Activated naive CD8-positive, alpha-beta T cell treated with anti-CD3 and anti-CD28 coated beads for 36 hours (primary cell): ENCODE data around the gene DGCR8. TPM values are rescaled to one million over a fixed set of nuclear protein-coding genes. Genes with fewer than 3 reads are reported as not detected.

Experiments
- DNase-seq: peaks from one replicate; pipeline ENCODE4 v3.0.0; 2021
- H3K27ac Mint-ChIP-seq: one replicate; pipeline ENCODE4 v1.8.0; 2022; ENCODE audit warnings: mild to moderate bottlenecking, moderate library complexity, mixed read lengths
- H3K27me3 Mint-ChIP-seq: one replicate; pipeline ENCODE4 v1.8.0; 2022; ENCODE audit warnings: mild to moderate bottlenecking, mixed read lengths
- H3K36me3 Mint-ChIP-seq: one replicate; pipeline ENCODE4 v1.8.0; 2021; ENCODE audit warnings: mild to moderate bottlenecking, mixed read lengths
- H3K4me1 Mint-ChIP-seq: one replicate; pipeline ENCODE4 v1.8.0; 2021; ENCODE audit warnings: mixed read lengths
- H3K4me3 Mint-ChIP-seq: one replicate; pipeline ENCODE4 v1.8.0; 2022; ENCODE audit warnings: mild to moderate bottlenecking, moderate library complexity, mixed read lengths
- H3K9me3 Mint-ChIP-seq: one replicate; pipeline ENCODE4 v1.8.0; 2022; ENCODE audit warnings: mixed read lengths
- total RNA-seq, 2 experiments: library from RNA; stranded (reverse); gene quantifications; one replicate each; pipeline ENCODE4 v1.2.3, GENCODE V29; 2021

The DGCR8 gene
- total RNA-seq, 2 experiments from 2014 or later, result 42.6 to 47.0 TPM

DNA sequence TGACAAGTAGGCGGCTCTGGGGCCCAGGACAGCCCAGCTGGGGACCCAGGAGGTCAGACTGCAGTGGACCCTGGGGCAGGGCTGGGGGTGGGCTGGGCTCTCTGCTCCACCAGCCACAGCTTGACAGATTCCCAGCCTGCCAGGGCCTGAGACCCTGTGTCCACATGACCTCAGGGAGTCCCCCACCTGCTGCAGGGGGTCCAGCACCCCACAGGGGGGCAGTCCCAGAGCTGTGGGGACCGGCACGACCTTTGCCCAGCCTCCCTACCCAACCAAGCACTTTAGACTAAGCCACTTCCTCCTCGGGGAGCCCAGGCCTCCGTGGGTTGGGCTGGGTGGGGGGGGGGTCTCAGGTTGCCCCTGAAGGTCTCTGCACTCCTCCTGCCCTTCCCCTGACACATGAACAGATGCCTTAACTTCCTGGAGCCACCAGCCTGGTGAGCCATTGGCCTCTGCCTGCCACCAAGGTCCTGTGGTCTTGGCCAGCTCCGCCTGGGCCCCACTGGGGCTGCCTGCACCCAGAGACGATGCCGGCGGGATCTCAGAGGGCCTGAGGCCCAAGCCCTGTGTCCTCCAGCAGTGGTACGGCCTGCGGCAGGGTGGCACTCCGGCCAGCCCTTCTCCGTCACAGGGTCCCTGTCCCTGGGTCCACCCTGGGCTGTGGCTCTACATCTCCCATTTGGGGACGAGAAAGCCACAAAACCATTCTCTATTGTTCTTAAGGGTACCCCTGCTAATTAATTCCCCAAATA is 67.4 kb downstream of the DGCR8 start:
- H3K27me3 Mint-ChIP-seq, result no peaks in the 10 kb centered on the region
- H3K9me3 Mint-ChIP-seq, result no peaks in the 10 kb centered on the region
- H3K4me1 Mint-ChIP-seq, result peaks cover 4% of the 10 kb centered on the region
- no peak for DNase-seq
- H3K36me3 Mint-ChIP-seq, result no peaks in the 10 kb centered on the region
- no peak overlapping the region for H3K4me3 Mint-ChIP-seq
- no peak overlapping the region for H3K27ac Mint-ChIP-seq

DNA sequence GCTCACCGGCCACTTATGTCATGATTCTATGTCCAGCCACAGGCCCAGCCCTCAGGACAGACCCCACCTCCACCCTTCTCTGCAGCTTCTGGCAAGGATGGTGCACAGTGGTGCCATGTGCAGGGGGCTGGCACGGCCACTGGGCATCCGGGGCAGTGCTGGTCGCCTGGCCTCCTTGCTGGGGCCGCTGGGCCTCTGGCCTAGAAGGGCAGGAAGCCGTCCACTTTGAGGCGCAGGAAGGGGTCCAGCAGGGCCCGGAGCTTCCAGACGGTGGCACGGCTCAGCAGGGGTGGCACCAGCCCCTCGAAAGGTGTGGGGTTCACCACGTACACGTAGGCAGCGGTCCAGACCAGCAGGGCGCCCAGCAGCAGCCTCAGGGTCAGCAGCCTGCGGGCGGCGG is 68.4 kb downstream of the DGCR8 start:
- no peaks in the 10 kb centered on the region for H3K27me3 Mint-ChIP-seq
- H3K4me1 Mint-ChIP-seq, result peaks cover 4% of the 10 kb centered on the region
- no peak overlapping the region for H3K27ac Mint-ChIP-seq
- no peaks in the 10 kb centered on the region for H3K9me3 Mint-ChIP-seq
- no peaks in the 10 kb centered on the region for H3K36me3 Mint-ChIP-seq
- no peak overlapping the region for H3K4me3 Mint-ChIP-seq
- no peak for DNase-seq

DNA sequence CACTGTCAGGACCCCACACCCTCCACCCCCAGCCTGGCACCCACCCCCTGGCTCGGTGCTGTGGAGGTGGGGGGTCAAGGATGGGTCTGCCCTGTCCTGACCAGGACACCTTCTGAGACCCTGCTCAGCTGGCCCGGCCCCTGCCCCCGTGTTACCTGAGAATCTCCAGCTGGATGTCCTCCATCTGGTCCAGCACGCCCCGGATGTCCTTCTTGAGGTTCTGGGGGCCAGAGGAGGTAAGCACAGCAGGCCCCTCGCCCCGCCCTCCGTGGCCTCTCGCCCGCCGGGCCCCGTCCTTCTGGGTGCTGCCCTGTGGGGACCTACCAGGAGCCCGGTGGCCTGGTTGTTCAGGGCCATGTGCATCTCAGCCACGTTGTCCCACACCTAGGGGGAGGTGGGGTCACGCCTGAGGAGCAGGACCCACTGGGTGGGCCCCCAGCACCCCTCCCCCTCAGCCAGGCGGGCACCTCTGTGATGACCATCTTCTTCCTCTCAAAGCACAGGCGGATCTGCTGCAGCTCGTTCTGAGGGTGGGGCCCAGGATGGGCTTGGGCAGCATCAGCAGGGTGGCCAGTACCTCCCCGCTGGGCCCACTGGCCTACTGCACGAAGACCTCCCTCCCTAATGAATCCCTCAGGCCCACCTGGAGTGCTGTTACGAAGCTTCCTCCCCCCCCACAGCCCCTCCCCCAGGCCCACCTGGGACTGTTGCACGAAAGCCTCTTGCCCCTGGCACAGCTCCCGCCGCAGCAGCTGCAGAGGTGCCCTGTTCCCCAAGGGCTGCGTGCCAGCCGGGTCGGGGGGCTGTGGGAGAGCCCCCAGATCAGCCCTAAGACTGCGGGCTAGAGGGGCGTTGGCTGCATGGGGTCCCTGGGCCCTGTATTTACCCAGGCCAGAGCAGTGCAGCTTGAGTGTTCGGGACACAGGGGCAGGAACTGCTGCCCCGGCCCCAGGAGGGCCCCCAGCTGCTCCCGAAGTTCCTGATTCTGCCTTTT is 69.5 kb downstream of the DGCR8 start:
- Mint-ChIP-seq H3K4me3 (no peak overlapping the region), H3K36me3 (no peaks in the 10 kb centered on the region), H3K9me3 (no peaks in the 10 kb centered on the region), H3K27ac (no peak overlapping the region), H3K4me1 (peaks cover 4% of the 10 kb centered on the region), H3K27me3 (no peaks in the 10 kb centered on the region)
- DNase-seq, result no peak

DNA sequence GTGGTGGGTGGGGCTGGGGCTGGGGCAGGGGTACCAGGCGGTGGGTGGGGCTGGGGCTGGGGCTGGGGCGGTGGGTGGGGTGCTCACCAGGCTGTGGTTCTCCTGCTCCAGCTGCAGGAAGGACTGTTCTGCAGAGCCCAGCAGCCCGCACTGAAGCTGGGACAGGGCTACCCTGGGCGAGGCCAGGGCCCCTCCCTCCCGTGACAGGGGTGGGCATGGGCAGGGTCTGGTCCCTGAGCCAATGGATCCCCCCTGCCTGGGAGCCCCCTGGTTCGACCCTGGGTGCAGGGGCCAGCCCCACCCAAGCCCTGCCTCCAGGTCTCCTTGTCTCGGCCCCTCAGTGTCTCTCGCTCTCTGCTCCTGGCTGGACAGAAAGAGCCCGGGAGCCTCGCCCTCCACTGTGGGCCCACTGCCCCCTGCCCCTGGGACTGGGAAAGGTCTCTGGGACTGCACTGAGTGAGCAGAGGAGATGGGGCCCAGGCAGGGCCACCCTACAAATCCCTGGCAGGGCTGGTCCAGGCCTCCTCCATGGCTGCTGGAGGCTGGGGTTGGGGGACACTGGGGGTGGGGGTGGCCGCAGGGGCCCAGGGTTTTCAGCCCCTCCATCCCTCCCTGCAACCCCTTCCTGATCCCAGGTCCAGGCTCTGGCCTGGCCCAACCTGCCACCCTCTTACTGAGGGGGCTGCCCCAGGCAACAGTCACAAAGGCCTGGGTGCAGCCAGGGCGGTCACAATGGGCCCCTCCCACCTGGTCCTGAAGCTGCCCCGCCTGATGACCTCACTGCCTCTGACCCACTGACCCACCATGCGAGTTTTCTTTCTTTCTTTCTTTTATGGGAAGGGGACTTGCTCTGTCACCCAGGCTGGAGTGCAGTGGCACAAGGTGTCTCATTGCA is 70.6 kb downstream of the DGCR8 start, which contains the start of gene CCDC188:
Gene CCDC188 (minus strand): TSS at position 675 of the 895 bp plus-strand sequence. CDS start 69 bp downstream, at position 606.
- H3K27me3 Mint-ChIP-seq, result no peaks in the 10 kb centered on the region
- H3K4me1 Mint-ChIP-seq, result peaks cover 4% of the 10 kb centered on the region
- H3K27ac Mint-ChIP-seq, result no peak within 1 kb of the TSS
- no peak within 1 kb of the TSS for H3K4me3 Mint-ChIP-seq
- no peaks in the 10 kb centered on the region for H3K36me3 Mint-ChIP-seq
- no peaks in the 10 kb centered on the region for H3K9me3 Mint-ChIP-seq
- no peak for DNase-seq

DNA sequence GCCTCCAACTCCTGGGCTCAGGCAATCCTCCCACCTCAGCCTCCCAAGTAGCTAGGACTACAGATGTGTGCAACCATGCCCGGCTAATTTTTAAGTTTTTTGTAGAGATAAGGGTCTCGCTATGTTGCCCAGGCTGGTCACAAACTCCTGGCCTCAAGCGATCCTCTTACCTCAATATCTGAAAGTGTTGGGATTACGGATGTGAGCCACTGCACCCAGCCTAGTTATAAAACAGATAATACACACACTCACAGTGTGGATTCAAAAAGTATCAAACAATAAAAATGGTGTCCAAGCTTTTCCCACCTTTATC is 71.2 kb downstream of the DGCR8 start:
- peaks cover 4% of the 10 kb centered on the region for H3K4me1 Mint-ChIP-seq
- H3K4me3 Mint-ChIP-seq, result no peak overlapping the region
- no peaks in the 10 kb centered on the region for H3K9me3 Mint-ChIP-seq
- no peak overlapping the region for H3K27ac Mint-ChIP-seq
- no peak for DNase-seq
- no peaks in the 10 kb centered on the region for H3K36me3 Mint-ChIP-seq
- no peaks in the 10 kb centered on the region for H3K27me3 Mint-ChIP-seq

DNA sequence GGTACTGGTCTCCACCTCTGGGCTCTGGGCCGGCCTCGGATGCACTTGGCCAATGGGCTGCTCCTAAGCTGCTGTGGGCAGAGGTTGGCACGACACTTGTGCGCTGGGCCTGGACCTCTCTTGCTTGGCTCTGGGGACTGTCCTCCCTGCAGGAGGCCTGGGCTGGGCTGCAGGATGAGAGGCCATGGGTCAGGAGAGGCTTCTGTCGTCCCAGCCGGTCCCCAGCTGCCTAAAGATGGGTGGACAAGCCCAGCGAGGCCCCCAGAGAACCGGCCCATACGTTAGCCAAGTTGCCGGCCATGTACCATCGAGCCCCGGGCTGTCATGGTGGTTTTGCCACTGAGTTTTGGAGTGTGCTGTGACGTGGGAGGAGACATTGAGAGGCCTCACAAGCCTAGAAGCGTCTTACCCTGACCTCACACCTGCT is 72.4 kb downstream of the DGCR8 start:
- peaks cover 2% of the 10 kb centered on the region for H3K4me1 Mint-ChIP-seq
- H3K36me3 Mint-ChIP-seq, result no peaks in the 10 kb centered on the region
- H3K27me3 Mint-ChIP-seq, result no peaks in the 10 kb centered on the region
- DNase-seq, result no peak
- no peaks in the 10 kb centered on the region for H3K9me3 Mint-ChIP-seq
- no peak overlapping the region for H3K4me3 Mint-ChIP-seq
- H3K27ac Mint-ChIP-seq, result no peak overlapping the region

DNA sequence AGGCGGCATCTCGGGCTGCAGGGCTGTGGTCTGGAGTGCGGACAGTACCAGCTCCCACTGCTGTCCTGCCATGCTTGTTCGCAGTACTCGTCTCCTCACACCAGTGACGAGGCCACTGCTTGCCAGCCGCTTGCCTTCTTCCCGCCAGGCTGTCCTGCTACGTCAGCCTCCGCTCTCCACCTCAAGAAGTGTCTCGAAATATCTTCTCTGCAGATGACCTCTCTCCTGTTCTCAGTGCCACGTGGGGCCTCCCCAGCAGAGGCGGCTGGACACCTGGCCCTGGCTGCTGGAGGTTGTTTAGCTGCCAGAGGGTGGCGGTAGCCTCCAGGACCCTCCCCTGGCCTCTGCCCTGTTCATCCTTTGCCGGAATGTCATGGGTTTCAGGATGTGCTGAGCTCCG is 73.9 kb downstream of the DGCR8 start:
- H3K27me3 Mint-ChIP-seq, result no peaks in the 10 kb centered on the region
- H3K27ac Mint-ChIP-seq, result no peak overlapping the region
- no peak overlapping the region for H3K4me3 Mint-ChIP-seq
- no peak for DNase-seq
- H3K9me3 Mint-ChIP-seq, result no peaks in the 10 kb centered on the region
- H3K36me3 Mint-ChIP-seq, result no peaks in the 10 kb centered on the region
- peaks cover 2% of the 10 kb centered on the region for H3K4me1 Mint-ChIP-seq

DNA sequence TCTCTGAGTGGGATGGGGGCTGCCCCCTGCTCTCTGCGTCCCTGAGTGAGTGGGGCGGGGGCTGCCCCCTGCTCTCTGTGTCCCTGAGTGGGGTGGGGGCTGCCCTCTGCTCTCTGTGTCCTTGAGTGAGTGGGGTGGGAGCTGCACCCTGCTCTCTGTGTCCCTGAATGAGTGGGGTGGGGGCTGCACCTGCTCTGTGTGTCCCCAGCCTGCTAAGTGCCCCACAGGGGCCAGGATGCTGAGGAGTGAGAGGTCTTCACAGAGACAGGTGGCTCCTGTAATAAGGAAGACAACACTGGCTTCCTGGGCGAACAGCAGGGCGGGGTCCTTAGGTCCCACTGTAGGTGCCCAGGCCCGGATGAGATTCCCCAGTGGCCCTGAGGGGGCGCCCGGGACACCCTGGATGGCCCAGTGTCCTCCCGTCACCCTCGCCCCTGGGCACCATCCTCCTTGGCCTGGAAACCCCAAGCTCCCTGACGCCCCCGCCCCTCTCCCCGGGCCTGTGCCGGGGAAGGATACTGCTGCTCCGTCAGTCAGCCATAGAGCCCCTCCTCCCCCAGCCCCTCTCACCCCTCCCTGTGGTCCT is 74.7 kb downstream of the DGCR8 start:
- H3K27ac Mint-ChIP-seq, result no peak overlapping the region
- H3K4me1 Mint-ChIP-seq, result peaks cover 2% of the 10 kb centered on the region
- H3K36me3 Mint-ChIP-seq, result no peaks in the 10 kb centered on the region
- H3K27me3 Mint-ChIP-seq, result no peaks in the 10 kb centered on the region
- H3K4me3 Mint-ChIP-seq, result no peak overlapping the region
- no peak for DNase-seq
- H3K9me3 Mint-ChIP-seq, result no peaks in the 10 kb centered on the region

DNA sequence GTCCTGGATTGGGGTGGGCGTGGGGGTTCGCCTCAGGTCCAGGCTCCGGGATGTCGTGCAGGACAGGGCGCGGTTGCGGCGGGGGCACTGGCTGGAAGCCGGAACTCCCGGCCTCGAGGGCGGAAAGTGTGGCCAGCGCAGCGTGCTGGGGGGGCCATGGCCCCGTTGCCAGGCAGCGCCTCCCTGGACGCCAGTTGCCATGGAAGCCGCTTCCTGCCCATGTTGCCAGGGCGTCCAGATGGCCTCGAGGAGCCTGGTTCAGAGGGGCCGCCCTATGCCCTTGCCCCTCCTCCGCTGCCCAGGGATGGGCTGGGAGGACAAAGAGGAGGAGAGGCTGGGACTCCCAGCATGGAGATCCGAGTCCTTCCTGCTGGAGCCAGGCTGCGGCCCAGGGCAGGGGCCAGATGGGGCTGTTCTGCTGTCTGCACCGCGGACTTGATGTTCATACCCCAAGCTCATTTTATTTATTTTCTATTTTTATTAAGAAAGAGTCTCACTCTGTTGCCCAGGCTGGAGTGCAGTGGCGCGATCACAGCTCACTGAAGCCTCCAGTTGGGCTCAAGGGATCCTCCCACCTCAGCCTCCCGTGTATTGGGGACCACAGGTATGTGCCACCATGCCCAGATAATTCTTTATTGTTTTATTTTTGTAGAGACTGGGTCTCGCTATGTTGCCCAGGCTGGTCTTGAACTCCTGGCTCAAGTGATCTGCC is 75.4 kb downstream of the DGCR8 start:
- no peak for DNase-seq
- no peak overlapping the region for H3K27ac Mint-ChIP-seq
- no peaks in the 10 kb centered on the region for H3K36me3 Mint-ChIP-seq
- no peaks in the 10 kb centered on the region for H3K27me3 Mint-ChIP-seq
- H3K9me3 Mint-ChIP-seq, result no peaks in the 10 kb centered on the region
- H3K4me1 Mint-ChIP-seq, result peaks cover 2% of the 10 kb centered on the region
- no peak overlapping the region for H3K4me3 Mint-ChIP-seq

DNA sequence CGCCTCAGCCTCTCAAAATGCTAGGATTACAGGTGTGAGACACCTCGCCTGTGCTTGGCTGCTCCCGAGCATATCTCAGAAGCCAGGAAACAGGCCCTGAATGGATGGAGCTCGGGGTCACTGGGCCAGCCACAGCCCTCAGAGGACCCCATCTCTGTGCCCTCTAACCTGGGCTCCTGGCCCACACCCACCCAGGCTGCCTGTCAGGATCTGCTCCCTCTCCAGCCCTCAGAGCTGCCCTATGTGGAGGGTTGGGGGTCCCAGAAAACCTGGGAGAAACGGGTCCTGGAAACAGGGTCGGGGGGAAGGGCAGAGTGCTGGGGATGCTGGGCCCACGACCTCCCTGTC is 76.0 kb downstream of the DGCR8 start:
- H3K4me1 Mint-ChIP-seq, result peaks cover 2% of the 10 kb centered on the region
- no peak overlapping the region for H3K4me3 Mint-ChIP-seq
- no peaks in the 10 kb centered on the region for H3K27me3 Mint-ChIP-seq
- H3K36me3 Mint-ChIP-seq, result no peaks in the 10 kb centered on the region
- DNase-seq, result no peak
- H3K27ac Mint-ChIP-seq, result no peak overlapping the region
- H3K9me3 Mint-ChIP-seq, result no peaks in the 10 kb centered on the region

DNA sequence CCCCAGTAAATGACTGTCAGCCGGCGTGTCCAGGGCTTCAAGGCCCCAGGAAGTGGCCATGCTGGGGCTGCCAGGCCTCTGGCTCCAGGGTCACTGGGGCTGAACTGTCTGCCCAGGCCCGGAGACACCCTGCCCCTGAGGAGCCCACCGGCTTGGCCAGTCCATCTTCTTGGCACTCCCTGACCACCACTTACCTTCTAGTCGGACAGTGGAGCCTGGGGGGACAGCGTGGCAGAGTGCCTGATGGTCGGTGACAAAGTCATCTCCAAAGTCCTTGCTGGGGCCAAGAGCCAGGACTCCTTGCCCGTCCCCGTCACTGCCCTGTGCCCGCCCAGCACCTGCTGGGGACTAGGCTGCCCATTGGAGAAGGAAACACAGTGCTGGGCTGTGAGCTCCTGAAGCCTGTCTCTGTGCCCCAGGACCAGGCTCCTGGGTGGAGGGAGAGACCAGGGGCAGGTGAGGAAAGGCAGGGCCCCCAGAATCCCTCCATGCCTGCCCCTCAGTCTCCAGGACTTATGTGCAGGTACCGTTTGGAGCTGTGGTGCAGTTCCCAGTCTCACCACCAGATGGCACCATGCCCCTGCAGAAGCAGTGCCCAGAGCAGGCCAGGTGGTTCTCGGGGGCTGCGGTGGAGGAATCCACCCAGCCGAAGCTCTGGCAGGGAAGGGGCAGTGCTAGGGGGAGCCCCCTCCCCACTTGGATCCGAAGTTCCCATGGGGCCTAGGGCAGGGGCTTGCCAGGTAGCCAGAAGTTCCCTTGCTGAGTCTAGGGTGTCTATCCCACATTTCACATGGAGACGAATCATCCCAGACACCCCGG is 76.8 kb downstream of the DGCR8 start:
- Mint-ChIP-seq H3K4me3 (no peak overlapping the region), H3K27me3 (no peaks in the 10 kb centered on the region), H3K4me1 (peaks cover 2% of the 10 kb centered on the region), H3K27ac (no peak overlapping the region), H3K9me3 (no peaks in the 10 kb centered on the region), H3K36me3 (no peaks in the 10 kb centered on the region)
- peak; percentile 81 for DNase-seq

DNA sequence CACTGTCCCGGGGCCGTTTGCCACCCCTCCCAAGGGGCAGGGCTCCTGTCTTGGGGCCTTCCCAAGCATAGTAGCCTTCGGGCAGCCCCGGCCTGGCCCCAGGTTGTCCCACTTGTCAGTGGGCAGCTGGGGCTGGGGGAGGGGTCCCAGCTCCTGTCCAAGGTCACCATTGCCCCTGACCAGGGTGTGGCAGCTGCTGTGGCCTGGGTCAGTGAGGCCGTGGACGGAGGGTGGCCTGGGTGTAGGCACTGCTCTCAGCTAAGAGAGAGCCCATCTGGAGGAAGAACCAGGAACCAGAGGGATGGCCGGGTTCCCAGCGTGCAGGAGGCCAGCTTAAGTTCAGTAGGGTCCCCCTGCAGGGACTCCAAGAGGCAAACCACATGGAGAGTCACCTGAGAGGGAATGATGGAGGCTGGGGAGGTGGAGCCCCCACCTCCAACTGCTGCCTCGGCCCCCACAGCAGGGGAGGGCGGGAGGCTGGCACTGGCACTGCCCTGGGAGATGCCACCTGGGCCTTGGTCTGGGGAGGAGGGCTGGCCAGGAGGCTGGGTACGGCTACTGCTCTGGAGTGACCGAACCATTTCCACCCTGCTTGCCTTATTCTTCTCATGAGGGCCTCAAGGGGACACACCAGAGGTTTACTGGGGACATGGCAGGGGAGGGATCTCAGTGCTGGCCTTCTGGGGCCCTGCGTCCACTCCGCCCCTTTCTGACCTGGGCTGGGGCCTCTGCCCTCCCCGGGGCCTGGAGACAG is 77.6 kb downstream of the DGCR8 start:
- Mint-ChIP-seq H3K27ac (no peak overlapping the region), H3K4me1 (peaks cover 2% of the 10 kb centered on the region), H3K27me3 (no peaks in the 10 kb centered on the region), H3K36me3 (no peaks in the 10 kb centered on the region), H3K4me3 (no peak overlapping the region), H3K9me3 (no peaks in the 10 kb centered on the region)
- DNase-seq, result no peak
